ENCODE data around the gene WDR18. TPM values are rescaled to one million over a fixed set of nuclear protein-coding genes. Genes with fewer than 3 reads are reported as not detected.

Gene WDR18
- total RNA-seq, 1 donor from 2014 or later, result 60.0 TPM

- H3K9me3 ChIP-seq (ENCODE audit: insufficient read depth, low read depth, low read length), result peaks cover 5% of the 10 kb centered on the region
- Mint-ChIP-seq H3K4me1 (ENCODE audit: low read depth, unreplicated experiment) (no peaks in the 10 kb centered on the region), H3K27me3 (ENCODE audit: low read depth, unreplicated experiment) (no peaks in the 10 kb centered on the region), H3K36me3 (ENCODE audit: low read depth, unreplicated experiment) (peaks cover 16% of the 10 kb centered on the region), H3K4me3 (ENCODE audit: unreplicated experiment) (no peak overlapping the region), H3K9me3 (ENCODE audit: unreplicated experiment) (peaks cover 5% of the 10 kb centered on the region), H3K27ac (ENCODE audit: unreplicated experiment) (no peak overlapping the region)
- peaks cover 10% of the 10 kb centered on the region for H3K36me3 ChIP-seq (ENCODE audit: insufficient read depth, low read length)
- no peak overlapping the region for H3K27ac ChIP-seq (ENCODE audit: low read depth, low read length)
- H3K4me3 ChIP-seq (ENCODE audit: insufficient read depth, low read depth, low read length), result no peak overlapping the region
- H3K4me2 ChIP-seq (ENCODE audit: low read length), result no peak overlapping the region
- no peaks in the 10 kb centered on the region for H3K27me3 ChIP-seq (ENCODE audit: insufficient read depth, low read length)
- no peak for DNase-seq (ENCODE audit: low read depth)
- no peaks in the 10 kb centered on the region for H4K20me1 ChIP-seq (ENCODE audit: insufficient read depth, low read length)
- FAIRE-seq, result no peak
- H2AFZ ChIP-seq (ENCODE audit: low read depth, low read length), result no peak overlapping the region
- no peak overlapping the region for H3K9ac ChIP-seq (ENCODE audit: low read length)
- no peaks in the 10 kb centered on the region for H3K4me1 ChIP-seq (ENCODE audit: insufficient read depth, low read length)
- no peak for TF ChIP-seq EZH2 (IDR thresholded peaks at IDR 0.05; ENCODE audit: insufficient read depth, low read length)
- H3K79me2 ChIP-seq (ENCODE audit: insufficient read depth, low read length), result no peaks in the 10 kb centered on the region
These were observed 10.2 kb upstream of the WDR18 start for GRCh38 chr19:973726-974563.

- Histone ChIP-seq H3K9ac (ENCODE audit: low read length) (no peak overlapping the region), H3K79me2 (ENCODE audit: insufficient read depth, low read length) (no peaks in the 10 kb centered on the region), H3K4me2 (ENCODE audit: low read length) (no peak overlapping the region), H3K27me3 (ENCODE audit: insufficient read depth, low read length) (no peaks in the 10 kb centered on the region), H4K20me1 (ENCODE audit: insufficient read depth, low read length) (no peaks in the 10 kb centered on the region), H3K36me3 (ENCODE audit: insufficient read depth, low read length) (peaks cover 10% of the 10 kb centered on the region), H3K4me1 (ENCODE audit: insufficient read depth, low read length) (no peaks in the 10 kb centered on the region), H2AFZ (ENCODE audit: low read depth, low read length) (no peak overlapping the region), H3K9me3 (ENCODE audit: insufficient read depth, low read depth, low read length) (peaks cover 5% of the 10 kb centered on the region), H3K27ac (ENCODE audit: low read depth, low read length) (no peak overlapping the region), H3K4me3 (ENCODE audit: insufficient read depth, low read depth, low read length) (no peak overlapping the region)
- H3K4me3 Mint-ChIP-seq (ENCODE audit: unreplicated experiment), result no peak overlapping the region
- peaks cover 5% of the 10 kb centered on the region for H3K9me3 Mint-ChIP-seq (ENCODE audit: unreplicated experiment)
- TF ChIP-seq EZH2 (IDR thresholded peaks at IDR 0.05; ENCODE audit: insufficient read depth, low read length) (no peak), CTCF (IDR thresholded peaks at IDR 0.05; ENCODE audit: insufficient read depth, low read depth, low read length) (no peak)
- no peaks in the 10 kb centered on the region for H3K27me3 Mint-ChIP-seq (ENCODE audit: low read depth, unreplicated experiment)
- peaks cover 16% of the 10 kb centered on the region for H3K36me3 Mint-ChIP-seq (ENCODE audit: low read depth, unreplicated experiment)
- DNase-seq (ENCODE audit: low read depth) (no peak), FAIRE-seq (no peak)
- H3K4me1 Mint-ChIP-seq (ENCODE audit: low read depth, unreplicated experiment), result no peaks in the 10 kb centered on the region
- no peak overlapping the region for H3K27ac Mint-ChIP-seq (ENCODE audit: unreplicated experiment)
These were observed 9.4 kb upstream of the WDR18 start for GRCh38 chr19:974564-975257.

GRCh38 chr19:976476-976875 lies 7.7 kb upstream of the WDR18 start:
- DNase-seq (ENCODE audit: low read depth), result no peak
- Mint-ChIP-seq H3K4me3 (ENCODE audit: unreplicated experiment) (no peak overlapping the region), H3K27ac (ENCODE audit: unreplicated experiment) (no peak overlapping the region), H3K4me1 (ENCODE audit: low read depth, unreplicated experiment) (peaks cover 2% of the 10 kb centered on the region), H3K9me3 (ENCODE audit: unreplicated experiment) (no peaks in the 10 kb centered on the region), H3K36me3 (ENCODE audit: low read depth, unreplicated experiment) (peaks cover 6% of the 10 kb centered on the region), H3K27me3 (ENCODE audit: low read depth, unreplicated experiment) (no peaks in the 10 kb centered on the region)
- Histone ChIP-seq H3K27ac (ENCODE audit: low read depth, low read length) (no peak overlapping the region), H3K27me3 (ENCODE audit: insufficient read depth, low read length) (no peaks in the 10 kb centered on the region), H2AFZ (ENCODE audit: low read depth, low read length) (no peak overlapping the region), H3K9ac (ENCODE audit: low read length) (no peak overlapping the region), H3K4me1 (ENCODE audit: insufficient read depth, low read length) (peaks cover 8% of the 10 kb centered on the region), H3K4me3 (ENCODE audit: insufficient read depth, low read depth, low read length) (no peak overlapping the region), H4K20me1 (ENCODE audit: insufficient read depth, low read length) (no peaks in the 10 kb centered on the region), H3K36me3 (ENCODE audit: insufficient read depth, low read length) (peaks cover 3% of the 10 kb centered on the region), H3K79me2 (ENCODE audit: insufficient read depth, low read length) (no peaks in the 10 kb centered on the region), H3K4me2 (ENCODE audit: low read length) (no peak overlapping the region), H3K9me3 (ENCODE audit: insufficient read depth, low read depth, low read length) (no peaks in the 10 kb centered on the region)
- no peak for FAIRE-seq
- TF ChIP-seq CTCF (IDR thresholded peaks at IDR 0.05; ENCODE audit: insufficient read depth, low read depth, low read length) (no peak), EZH2 (IDR thresholded peaks at IDR 0.05; ENCODE audit: insufficient read depth, low read length) (no peak)
